OCI-LY7 (cell line): ENCODE data around the gene RNF157. TPM values are rescaled to one million over a fixed set of nuclear protein-coding genes. Genes with fewer than 3 reads are reported as not detected.

Experiments
- BruUV-seq: library from RNA; stranded (reverse); fragments of 400-500 nt; replicated peaks from 2 replicates; lab custom pipeline; 2021; lab: Mats Ljungman, UMichigan
- CTCF ChIA-PET: fragments of 300-600 bp; sonication (Branson Sonifier 250); formaldehyde crosslinking; loops from one replicate; lab custom pipeline; 2022; ENCODE audit warnings: antibody characterized with exemption; ENCODE audit not compliant: unreplicated experiment; lab: Charles Lee
- POLR2A ChIA-PET: fragments of 300-600 bp; sonication (Branson Sonifier 250); formaldehyde crosslinking; loops from one replicate; lab custom pipeline; 2022; ENCODE audit warnings: antibody characterized with exemption; lab: Charles Lee
- DNase-seq: peaks from one replicate; pipeline ENCODE4 v3.0.0-alpha.2; 2015; ENCODE audit warnings: low spot score
- H2AFZ ChIP-seq: fragments of 200-600 bp; sonication (generic), shearing (Covaris generic); 2 replicates; pipeline ENCODE4 v1.6.1; 2014; ENCODE audit warnings: mild to moderate bottlenecking, antibody characterized with exemption, low read length, moderate library complexity
- H3K27ac ChIP-seq: fragments of 200-600 bp; sonication (generic); 2 replicates; pipeline ENCODE4 v1.5.1; 2014; ENCODE audit warnings: mixed run types, low read depth, mild to moderate bottlenecking, moderate library complexity, low read length, inconsistent platforms; ENCODE audit not compliant: poor library complexity, severe bottlenecking
- H3K36me3 ChIP-seq: fragments of 200-600 bp; sonication (generic); 2 replicates; pipeline ENCODE4 v1.6.1; 2014; ENCODE audit warnings: mild to moderate bottlenecking, antibody characterized with exemption, low read length, moderate library complexity, mixed read lengths; ENCODE audit not compliant: insufficient read depth
- H3K4me1 ChIP-seq: fragments of 200-600 bp; sonication (generic); 2 replicates; pipeline ENCODE4 v1.5.1; 2014; ENCODE audit warnings: mild to moderate bottlenecking, low read length; ENCODE audit not compliant: insufficient read depth, poor library complexity, severe bottlenecking
- H3K4me2 ChIP-seq: fragments of 200-600 bp; sonication (generic); 2 replicates; pipeline ENCODE4 v1.6.1; 2014; ENCODE audit warnings: mild to moderate bottlenecking, low read length
- H3K4me3 ChIP-seq: fragments of 200-600 bp; sonication (generic); 2 replicates; pipeline ENCODE4 v1.5.1; 2014; ENCODE audit warnings: mild to moderate bottlenecking, low read depth, low read length; ENCODE audit not compliant: poor library complexity, severe bottlenecking
- H3K79me2 ChIP-seq: fragments of 200-600 bp; sonication (generic); 2 replicates; pipeline ENCODE4 v1.6.1; 2016; ENCODE audit warnings: low read depth, mild to moderate bottlenecking, low read length, moderate library complexity, mixed read lengths; ENCODE audit not compliant: insufficient read depth
- H3K9me2 ChIP-seq: fragments of 200-600 bp; sonication (generic); 2 replicates; pipeline ENCODE4 v1.6.1; 2016; ENCODE audit warnings: mild to moderate bottlenecking, low read length, mixed read lengths; ENCODE audit not compliant: insufficient read depth
- H3K9me3 ChIP-seq: fragments of 200-600 bp; sonication (generic); 2 replicates; pipeline ENCODE4 v1.6.1; 2014; ENCODE audit warnings: mild to moderate bottlenecking, mixed run types, low read length, mixed read lengths
- H4K20me1 ChIP-seq: fragments of 200-600 bp; sonication (generic); 2 replicates; pipeline ENCODE4 v1.6.1; 2014; ENCODE audit warnings: mild to moderate bottlenecking, antibody characterized with exemption, low read length, moderate library complexity, mixed read lengths; ENCODE audit not compliant: insufficient read depth
- EZH2phosphoT487 ChIP-seq: fragments of 200-600 bp; sonication (generic); IDR thresholded peaks from 2 replicates; pipeline ENCODE4 v1.6.1; 2018; ENCODE audit warnings: low read depth, borderline replicate concordance, mild to moderate bottlenecking, mixed run types, antibody characterized with exemption, low read length, moderate library complexity, mixed read lengths
- intact Hi-C: fragments of 100-400 bp; cut with micrococcal nuclease; formaldehyde crosslinking; loops from one replicate; pipeline ENCODE4 v1.10.0; 2022; ENCODE audit not compliant: unreplicated experiment
- total RNA-seq, 2 experiments: library from RNA; depleted of rRNA in 1 of 2; stranded (reverse); fragments of >200 nt in 1 of 2; shearing (Covaris generic) in 1 of 2; gene quantifications; 2 replicates each; pipeline ENCODE4 v1.2.3, GENCODE V29; 2014 to 2022
- TF ChIP-seq, protein P1 (sequence below): fragments of 200-600 bp; sonication (generic); conservative IDR thresholded peaks from 2 replicates; pipeline ENCODE4 v1.5.1; 2014; ENCODE audit warnings: mild to moderate bottlenecking, antibody characterized with exemption, low read length, moderate library complexity, mixed read lengths

The RNF157 gene
- total RNA-seq, 2 experiments from 2014 or later = 0.28 to 1.3 TPM

DNA sequence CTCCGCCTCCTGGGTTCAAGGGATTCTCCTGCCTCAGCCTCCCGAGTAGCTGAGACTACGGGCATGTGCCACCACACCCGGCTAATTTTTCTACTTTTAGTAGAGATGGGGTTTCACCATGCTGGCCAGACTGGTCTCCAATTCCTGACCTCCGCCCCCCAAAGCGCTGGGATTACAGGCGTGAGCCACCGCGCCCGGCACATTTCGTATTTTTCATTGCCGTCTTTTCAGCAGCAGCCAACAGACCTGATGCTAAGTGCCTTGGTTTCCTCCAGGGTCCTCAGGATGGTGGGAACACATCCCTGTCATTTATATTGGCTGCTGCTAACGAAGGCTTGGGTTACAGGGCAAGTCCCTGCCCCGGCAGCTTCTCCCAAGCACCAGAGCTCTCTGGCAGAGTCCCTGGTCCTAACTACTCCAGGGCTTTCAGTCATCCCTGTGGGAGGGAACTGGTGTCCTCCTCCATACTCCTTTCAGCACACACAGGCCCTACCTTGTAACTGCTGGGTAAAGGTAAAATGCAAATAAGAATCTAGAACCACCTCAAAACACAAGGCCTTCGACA is 1.5 kb upstream of the RNF157 start:
- no TSS peak for BruUV-seq
- TF ChIP-seq, protein P1, sequence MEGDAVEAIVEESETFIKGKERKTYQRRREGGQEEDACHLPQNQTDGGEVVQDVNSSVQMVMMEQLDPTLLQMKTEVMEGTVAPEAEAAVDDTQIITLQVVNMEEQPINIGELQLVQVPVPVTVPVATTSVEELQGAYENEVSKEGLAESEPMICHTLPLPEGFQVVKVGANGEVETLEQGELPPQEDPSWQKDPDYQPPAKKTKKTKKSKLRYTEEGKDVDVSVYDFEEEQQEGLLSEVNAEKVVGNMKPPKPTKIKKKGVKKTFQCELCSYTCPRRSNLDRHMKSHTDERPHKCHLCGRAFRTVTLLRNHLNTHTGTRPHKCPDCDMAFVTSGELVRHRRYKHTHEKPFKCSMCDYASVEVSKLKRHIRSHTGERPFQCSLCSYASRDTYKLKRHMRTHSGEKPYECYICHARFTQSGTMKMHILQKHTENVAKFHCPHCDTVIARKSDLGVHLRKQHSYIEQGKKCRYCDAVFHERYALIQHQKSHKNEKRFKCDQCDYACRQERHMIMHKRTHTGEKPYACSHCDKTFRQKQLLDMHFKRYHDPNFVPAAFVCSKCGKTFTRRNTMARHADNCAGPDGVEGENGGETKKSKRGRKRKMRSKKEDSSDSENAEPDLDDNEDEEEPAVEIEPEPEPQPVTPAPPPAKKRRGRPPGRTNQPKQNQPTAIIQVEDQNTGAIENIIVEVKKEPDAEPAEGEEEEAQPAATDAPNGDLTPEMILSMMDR = no peak
- TF ChIP-seq EZH2phosphoT487 = no peak
- no peak overlapping the region for H3K4me2 ChIP-seq
- H4K20me1 ChIP-seq = no peaks in the 10 kb centered on the region
- H3K4me1 ChIP-seq = peaks cover 8% of the 10 kb centered on the region
- H3K9me3 ChIP-seq = no peaks in the 10 kb centered on the region
- no peak overlapping the region for H2AFZ ChIP-seq
- DNase-seq = no peak
- no peaks in the 10 kb centered on the region for H3K9me2 ChIP-seq
- H3K36me3 ChIP-seq = no peaks in the 10 kb centered on the region
- no peak overlapping the region for H3K27ac ChIP-seq
- ChIA-PET POLR2A (interaction anchor here (0.6 kb wide), 1 partner anchor 486 kb away, joined by 3 read pairs; no protein-coding TSS in a partner anchor), CTCF (no interaction called here)
- intact Hi-C loops = no loop called here
- H3K79me2 ChIP-seq = no peaks in the 10 kb centered on the region
- H3K4me3 ChIP-seq = no peak overlapping the region

DNA sequence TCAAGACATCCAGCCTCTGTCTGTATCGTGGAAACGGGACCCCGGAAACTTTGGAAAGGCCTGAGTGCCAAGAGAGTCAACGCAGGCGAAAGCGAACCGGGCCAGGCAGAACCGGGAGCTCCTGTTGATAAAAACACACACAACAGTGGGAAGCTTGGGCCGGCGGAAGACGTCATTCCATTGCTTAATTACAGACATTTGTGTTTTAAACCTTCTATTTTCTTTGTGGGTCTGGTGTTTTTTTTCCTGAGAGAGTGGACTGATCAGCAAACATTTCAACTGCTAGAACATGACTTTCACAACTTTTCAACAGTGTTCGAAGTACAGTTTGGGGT is 878 bp upstream of the RNF157 start:
- H3K4me3 ChIP-seq = no peak overlapping the region
- POLR2A ChIA-PET = no interaction called here

More for the DNA sequence above, 878 bp upstream of the RNF157 start:
- BruUV-seq = no TSS peak
- no peak overlapping the region for H3K4me2 ChIP-seq
- no peak overlapping the region for H2AFZ ChIP-seq
- no peaks in the 10 kb centered on the region for H3K9me3 ChIP-seq
- no peaks in the 10 kb centered on the region for H3K36me3 ChIP-seq
- no peaks in the 10 kb centered on the region for H3K79me2 ChIP-seq
- no peak for TF ChIP-seq EZH2phosphoT487
- TF ChIP-seq, protein P1 = no peak
- H3K4me1 ChIP-seq = peaks cover 2% of the 10 kb centered on the region
- intact Hi-C loops = no loop called here
- DNase-seq = no peak
- H4K20me1 ChIP-seq = no peaks in the 10 kb centered on the region
- CTCF ChIA-PET = no interaction called here
- no peaks in the 10 kb centered on the region for H3K9me2 ChIP-seq
- H3K27ac ChIP-seq = no peak overlapping the region
